Measurements from ENCODE around the gene NFE2.

NFE2 gene

DNA sequence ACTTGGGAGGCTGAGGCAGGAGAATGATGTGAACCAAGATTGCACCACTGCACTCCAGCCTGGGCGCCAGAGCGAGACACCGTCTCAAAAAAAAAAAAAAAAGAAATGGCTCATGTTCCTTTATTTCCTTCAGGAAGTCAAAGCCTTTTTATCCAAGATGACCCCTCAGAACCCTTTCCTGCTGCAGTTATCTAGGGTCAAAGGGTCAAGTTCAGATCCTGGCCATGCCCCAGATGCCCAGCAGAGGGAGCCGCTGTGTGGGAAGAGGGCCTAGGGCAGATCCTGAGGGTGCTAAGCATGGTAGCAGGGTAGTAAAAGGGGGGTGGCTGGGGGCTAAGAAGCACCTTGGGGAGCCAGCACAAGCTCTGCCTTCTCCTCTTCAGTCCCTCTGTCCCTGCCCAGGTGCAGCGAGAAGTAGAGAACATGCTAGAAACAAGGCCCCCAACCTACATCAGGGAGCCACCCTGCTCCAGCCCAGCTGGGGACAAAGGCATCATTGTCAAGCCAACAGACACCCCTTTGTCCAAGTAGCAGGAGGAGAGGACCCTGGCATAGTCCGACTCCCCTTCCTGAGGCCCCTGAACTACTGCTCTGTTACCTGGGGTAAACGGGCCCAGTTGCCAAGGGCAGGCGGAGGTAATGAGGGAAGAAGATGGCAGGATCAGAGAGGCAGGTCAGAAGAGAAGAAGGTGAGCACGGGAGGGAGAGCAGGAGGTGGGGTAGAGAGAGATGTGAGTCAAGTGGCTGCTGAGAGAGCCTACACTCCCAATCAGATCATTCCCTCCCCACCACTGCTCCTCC, 6.5 kb downstream of the NFE2 start:
- TF ChIP-seq, protein P1, sequence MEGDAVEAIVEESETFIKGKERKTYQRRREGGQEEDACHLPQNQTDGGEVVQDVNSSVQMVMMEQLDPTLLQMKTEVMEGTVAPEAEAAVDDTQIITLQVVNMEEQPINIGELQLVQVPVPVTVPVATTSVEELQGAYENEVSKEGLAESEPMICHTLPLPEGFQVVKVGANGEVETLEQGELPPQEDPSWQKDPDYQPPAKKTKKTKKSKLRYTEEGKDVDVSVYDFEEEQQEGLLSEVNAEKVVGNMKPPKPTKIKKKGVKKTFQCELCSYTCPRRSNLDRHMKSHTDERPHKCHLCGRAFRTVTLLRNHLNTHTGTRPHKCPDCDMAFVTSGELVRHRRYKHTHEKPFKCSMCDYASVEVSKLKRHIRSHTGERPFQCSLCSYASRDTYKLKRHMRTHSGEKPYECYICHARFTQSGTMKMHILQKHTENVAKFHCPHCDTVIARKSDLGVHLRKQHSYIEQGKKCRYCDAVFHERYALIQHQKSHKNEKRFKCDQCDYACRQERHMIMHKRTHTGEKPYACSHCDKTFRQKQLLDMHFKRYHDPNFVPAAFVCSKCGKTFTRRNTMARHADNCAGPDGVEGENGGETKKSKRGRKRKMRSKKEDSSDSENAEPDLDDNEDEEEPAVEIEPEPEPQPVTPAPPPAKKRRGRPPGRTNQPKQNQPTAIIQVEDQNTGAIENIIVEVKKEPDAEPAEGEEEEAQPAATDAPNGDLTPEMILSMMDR (IDR thresholded peaks at IDR 0.05; ENCODE audit: insufficient read depth, low read length, missing control alignments), result peak; percentile 87
- ChIA-PET CTCF (interaction anchor here (0.7 to 9.1 kb wide), 26 partner anchors 7 to 99 kb away, joined by 3 to 131 read pairs (median 9); partner anchors contain the start of genes CBX5, COPZ1, HNRNPA1 and NFE2), POLR2A (interaction anchor here (1.8 to 6.4 kb wide), 2 partner anchors 10 to 14 kb away, joined by 4 to 33 read pairs; partner anchors contain the start of genes CBX5 and HNRNPA1)
- no peak overlapping the region for H3K4me3 ChIP-seq (ENCODE audit: low read depth, low read length)
- no peak for DNase-seq (ENCODE audit: low read depth, low spot score)

- TF ChIP-seq, protein P1 (IDR thresholded peaks at IDR 0.05; ENCODE audit: insufficient read depth, low read length, missing control alignments), result no peak
- no peak overlapping the region for H3K4me3 ChIP-seq (ENCODE audit: low read depth, low read length)
- POLR2A ChIA-PET, result interaction anchor here (1.8 to 6.4 kb wide), 2 partner anchors 9 to 12 kb away, joined by 4 to 33 read pairs; partner anchors contain the start of genes CBX5 and HNRNPA1
- no peak for DNase-seq (ENCODE audit: low read depth, low spot score)
- CTCF ChIA-PET, result interaction anchor here (0.9 to 9.1 kb wide), 24 partner anchors 8 to 89 kb away, joined by 3 to 131 read pairs (median 9); partner anchors contain the start of genes CBX5, COPZ1, HNRNPA1 and NFE2
These were observed 7.9 kb downstream of the NFE2 start for GRCh38 chr12:54292931-54293241.

- POLR2A ChIA-PET, result interaction anchor here (1.0 to 6.4 kb wide), 3 partner anchors 8 to 12 kb away, joined by 3 to 33 read pairs (median 4); partner anchors contain the start of genes CBX5 and HNRNPA1
- no peak for DNase-seq (ENCODE audit: low read depth, low spot score)
- CTCF ChIA-PET, result interaction anchor here (0.7 to 9.1 kb wide), 21 partner anchors 7 to 89 kb away, joined by 3 to 131 read pairs (median 12); partner anchors contain the start of genes CBX5, COPZ1, HNRNPA1 and NFE2
- no peak overlapping the region for H3K4me3 ChIP-seq (ENCODE audit: low read depth, low read length)
- TF ChIP-seq, protein P1 (IDR thresholded peaks at IDR 0.05; ENCODE audit: insufficient read depth, low read length, missing control alignments), result no peak
These were observed 8.5 kb downstream of the NFE2 start for GRCh38 chr12:54292083-54292930.

GRCh38 chr12:54287261-54288157, 13.3 kb downstream of the NFE2 start:
- ChIA-PET POLR2A (interaction anchor here (0.6 to 2.6 kb wide), 4 partner anchors 13 to 124 kb away, joined by 3 to 12 read pairs (median 4); partner anchors contain the start of gene NFE2), CTCF (interaction anchor here (0.9 to 8.2 kb wide), 16 partner anchors 7 to 94 kb away, joined by 3 to 66 read pairs (median 5); partner anchors contain the start of genes COPZ1 and ZNF385A)
- no peak overlapping the region for H3K4me3 ChIP-seq (ENCODE audit: low read depth, low read length)
- no peak for DNase-seq (ENCODE audit: low read depth, low spot score)
- TF ChIP-seq, protein P1 (IDR thresholded peaks at IDR 0.05; ENCODE audit: insufficient read depth, low read length, missing control alignments), result no peak
